Measurements from ENCODE around the gene FRG2.

DNA sequence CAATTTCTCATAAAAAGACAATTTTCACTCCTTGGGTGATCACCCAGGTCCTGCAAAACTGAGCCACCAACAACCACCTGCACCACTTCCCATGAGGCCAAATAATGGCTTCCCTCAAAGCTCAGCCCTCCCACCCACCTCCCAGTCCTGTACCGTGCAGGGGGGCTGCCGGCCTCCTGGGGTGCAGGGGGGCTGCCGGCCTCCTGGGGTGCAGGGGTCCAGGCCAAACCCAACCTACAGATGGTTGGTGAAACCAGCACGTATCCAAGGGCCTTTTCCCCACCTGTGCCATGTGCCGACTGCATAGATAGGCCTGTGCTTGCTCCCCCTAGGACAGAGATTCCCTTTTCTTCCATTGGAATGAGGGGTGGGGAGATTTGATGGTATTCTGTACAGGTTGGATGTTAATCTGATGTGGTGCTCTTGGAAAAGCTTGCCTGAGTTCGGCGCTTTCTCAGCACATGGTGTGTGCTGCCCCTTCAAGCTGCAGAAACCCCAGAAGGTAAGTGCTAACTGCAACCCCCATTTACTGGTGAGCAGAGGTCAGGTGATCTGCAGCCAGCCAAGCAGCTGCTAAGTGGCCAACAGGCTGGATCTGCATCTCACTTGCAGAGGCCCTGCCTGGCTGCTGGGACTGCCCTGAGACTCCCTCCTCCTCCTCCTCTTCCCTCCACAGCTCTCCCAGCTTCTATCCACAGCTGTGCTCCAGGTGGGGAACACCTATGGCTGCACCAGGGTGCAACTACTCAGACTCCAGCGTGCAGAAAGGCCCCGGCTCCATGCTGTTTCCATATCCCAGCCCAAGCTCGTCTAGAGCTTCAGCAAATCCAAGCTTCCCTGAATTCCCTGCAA lies 47.6 kb downstream of the FRG2 start:
- TF ChIP-seq, protein P1, sequence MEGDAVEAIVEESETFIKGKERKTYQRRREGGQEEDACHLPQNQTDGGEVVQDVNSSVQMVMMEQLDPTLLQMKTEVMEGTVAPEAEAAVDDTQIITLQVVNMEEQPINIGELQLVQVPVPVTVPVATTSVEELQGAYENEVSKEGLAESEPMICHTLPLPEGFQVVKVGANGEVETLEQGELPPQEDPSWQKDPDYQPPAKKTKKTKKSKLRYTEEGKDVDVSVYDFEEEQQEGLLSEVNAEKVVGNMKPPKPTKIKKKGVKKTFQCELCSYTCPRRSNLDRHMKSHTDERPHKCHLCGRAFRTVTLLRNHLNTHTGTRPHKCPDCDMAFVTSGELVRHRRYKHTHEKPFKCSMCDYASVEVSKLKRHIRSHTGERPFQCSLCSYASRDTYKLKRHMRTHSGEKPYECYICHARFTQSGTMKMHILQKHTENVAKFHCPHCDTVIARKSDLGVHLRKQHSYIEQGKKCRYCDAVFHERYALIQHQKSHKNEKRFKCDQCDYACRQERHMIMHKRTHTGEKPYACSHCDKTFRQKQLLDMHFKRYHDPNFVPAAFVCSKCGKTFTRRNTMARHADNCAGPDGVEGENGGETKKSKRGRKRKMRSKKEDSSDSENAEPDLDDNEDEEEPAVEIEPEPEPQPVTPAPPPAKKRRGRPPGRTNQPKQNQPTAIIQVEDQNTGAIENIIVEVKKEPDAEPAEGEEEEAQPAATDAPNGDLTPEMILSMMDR (IDR thresholded peaks at IDR 0.05; ENCODE audit: extremely low read depth in 1 of 2, insufficient read depth in 1 of 2, low read depth in 1 of 2, low read length in 2 of 2), result no peak
- no peak for TF ChIP-seq POLR2A (IDR thresholded peaks at IDR 0.05; ENCODE audit: low read depth, low read length)
